GM19467 (cell line): ENCODE data around the gene SLC48A1.

ENCODE experiments used
- ATAC-seq: cut with Tn5 transposase; IDR thresholded peaks from one replicate; pipeline ENCODE4 v1.9.1; 2021; ENCODE audit warnings: mild to moderate bottlenecking, moderate library complexity; ENCODE audit not compliant: unreplicated experiment

The SLC48A1 gene

GRCh38 chr12:47821346-47821706 is 48.3 kb downstream of the SLC48A1 start:
- no peak for ATAC-seq

DNA sequence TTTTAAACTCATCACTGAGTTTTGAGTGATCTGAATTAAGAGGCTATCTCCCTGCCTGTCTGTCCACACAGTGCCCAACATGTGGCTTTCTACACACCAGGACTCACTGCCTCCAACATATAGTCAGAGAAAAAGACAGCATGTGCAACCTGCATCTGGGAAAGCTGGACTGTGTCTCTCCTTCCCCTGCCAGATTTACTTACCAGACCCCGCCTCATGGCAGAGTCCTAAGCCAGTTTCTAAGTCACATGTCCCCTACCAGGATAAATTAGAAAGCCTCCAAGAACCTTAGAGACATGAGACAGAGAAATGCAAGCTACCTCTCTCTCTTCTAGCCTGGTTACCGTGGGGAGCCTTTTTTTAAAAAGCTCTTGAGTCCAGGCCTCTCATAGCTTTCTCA is 49.4 kb downstream of the SLC48A1 start:
- no peak for ATAC-seq

GRCh38 chr12:47822863-47823262 is 49.8 kb downstream of the SLC48A1 start:
- no peak for ATAC-seq

GRCh38 chr12:47823422-47824086 is 50.5 kb downstream of the SLC48A1 start:
- no peak for ATAC-seq

- ATAC-seq = no peak
Measured at GRCh38 chr12:47824198-47824597, 51.2 kb downstream of the SLC48A1 start.

GRCh38 chr12:47824635-47825034 is 51.6 kb downstream of the SLC48A1 start:
- ATAC-seq = no peak

- no peak for ATAC-seq
Measured at GRCh38 chr12:47825173-47825639, 52.2 kb downstream of the SLC48A1 start.

- no peak for ATAC-seq
Measured at GRCh38 chr12:47828008-47828975, 55.3 kb downstream of the SLC48A1 start.

DNA sequence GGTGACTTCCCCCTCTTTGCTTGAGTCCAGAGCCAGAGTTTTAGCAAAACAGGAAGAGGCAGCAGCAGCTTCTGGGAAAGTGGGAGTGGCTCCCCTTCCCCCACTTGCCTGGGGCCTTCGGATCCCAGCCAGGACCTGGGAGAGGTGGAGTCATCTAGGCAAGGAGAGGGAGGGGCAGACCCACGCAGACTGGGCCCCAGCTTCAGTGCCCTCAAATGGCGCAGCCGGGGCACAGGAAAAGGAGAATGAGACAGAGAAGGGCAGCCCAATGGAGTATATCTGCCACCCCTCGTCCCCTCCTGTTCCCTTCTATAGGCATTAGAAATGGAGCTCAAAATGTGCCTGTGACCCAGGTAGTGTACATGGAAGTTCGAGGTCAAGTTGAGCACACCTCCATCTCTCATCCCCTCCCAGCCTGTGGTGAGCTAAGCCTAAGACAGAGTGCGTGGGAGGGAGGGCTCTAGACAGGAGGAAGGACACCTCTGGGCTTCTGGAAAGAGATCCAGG is 56.0 kb downstream of the SLC48A1 start:
- no peak for ATAC-seq

GRCh38 chr12:47829584-47829983 is 56.5 kb downstream of the SLC48A1 start:
- no peak for ATAC-seq
